Hepatic stellate cell (primary cell): ENCODE data around the gene C14orf132.
"Not testable (repeated sequence)": the region's sequence is repeated elsewhere in the genome, so short reads cannot be mapped to it uniquely, and the experiment has no call there.

Experiments used
- DNase-seq: peaks from one replicate; pipeline ENCODE4 v3.0.0; 2011; ENCODE audit warnings: low spot score

C14orf132 gene

DNA sequence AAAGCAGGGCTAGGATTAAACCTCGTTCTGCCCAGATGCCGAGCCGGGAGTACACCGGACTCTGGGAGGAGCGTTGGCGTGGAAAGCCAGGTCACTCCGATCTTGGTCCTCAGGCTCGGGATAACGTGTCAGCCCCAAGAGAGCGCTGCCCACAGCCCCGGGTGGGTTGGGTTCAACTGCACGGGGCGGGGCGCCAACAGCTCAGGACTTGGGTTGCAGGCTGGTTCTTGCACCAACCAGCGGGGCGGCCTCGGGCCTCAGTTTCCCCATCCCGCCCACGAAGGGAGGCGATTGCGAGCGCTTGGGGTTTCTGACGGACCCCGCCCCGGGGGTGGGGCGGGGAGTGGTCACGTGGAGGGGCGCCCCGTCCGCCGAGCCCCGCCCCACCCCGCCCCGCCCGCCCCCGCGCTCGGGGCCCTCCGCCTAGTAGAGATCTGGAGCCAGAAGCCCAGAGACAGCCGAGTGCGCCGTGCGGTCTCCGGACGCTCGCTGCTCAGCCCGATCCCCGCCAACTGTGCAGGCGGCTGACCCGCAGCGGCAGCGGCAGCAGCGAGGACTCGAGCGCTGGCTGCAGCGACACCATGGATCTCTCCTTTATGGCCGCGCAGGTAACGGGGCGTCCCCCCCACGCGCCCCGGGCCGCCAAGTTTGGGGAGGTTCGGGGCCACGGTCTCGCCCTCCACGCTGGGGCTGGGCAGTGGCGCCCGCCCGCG is at the start of gene C14orf132:
TSS of gene C14orf132 (plus strand) at position 443 of the 713 bp plus-strand sequence. CDS start at position 582, 139 bp downstream.
- peak; percentile 76 for DNase-seq

- peak; percentile 25 for DNase-seq
These were observed 45.2 kb upstream of the C14orf132 start for GRCh38 chr14:95993768-95994592.

DNA sequence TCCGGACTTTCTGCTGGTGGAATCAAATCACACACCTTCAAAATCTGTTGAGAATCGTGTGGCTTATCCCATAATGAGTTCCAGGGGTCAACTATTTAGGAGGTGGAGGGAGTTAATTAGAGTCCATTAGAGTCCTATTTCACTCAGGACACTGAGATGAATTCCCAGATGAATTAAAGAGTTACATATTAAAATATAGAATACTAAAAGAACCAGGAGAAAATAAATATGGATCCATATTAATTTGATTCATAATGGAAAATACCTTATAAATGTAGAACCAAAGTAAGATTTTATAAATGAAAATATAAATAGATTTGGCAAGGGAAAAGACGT is 44.6 kb upstream of the C14orf132 start:
- no peak for DNase-seq

GRCh38 chr14:95998656-95999055 is 40.5 kb upstream of the C14orf132 start:
- DNase-seq, result peak; percentile 21

DNA sequence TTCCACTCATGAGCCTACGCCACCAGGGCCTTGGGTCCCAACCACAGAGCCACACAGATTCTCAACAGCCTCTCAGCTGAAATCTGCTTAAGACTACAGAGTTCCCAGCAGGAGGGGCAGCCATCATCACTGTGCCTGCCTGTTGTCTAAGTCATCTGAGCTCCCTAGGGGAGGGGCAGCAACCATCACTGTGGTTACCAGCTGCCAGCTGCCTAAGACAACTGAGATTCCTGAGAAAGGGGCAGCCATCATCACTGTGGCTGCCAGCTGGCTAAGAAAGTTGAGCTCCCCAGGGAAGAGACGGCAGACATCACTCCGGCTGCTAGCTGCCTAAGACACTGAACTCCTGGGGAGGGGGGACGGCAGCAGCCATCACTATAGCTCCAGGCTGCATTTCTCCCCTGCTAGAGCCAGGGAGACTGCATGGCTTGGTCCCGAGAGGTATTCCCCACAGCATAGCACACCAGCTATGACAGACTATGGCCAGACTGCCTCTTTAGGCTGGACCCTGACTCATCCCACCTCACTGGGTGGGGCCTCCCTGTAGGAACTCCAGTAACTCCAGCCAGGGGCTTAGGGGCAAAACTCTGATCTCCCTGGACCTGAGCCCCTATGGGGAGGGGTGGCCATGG is 37.2 kb upstream of the C14orf132 start:
- DNase-seq, result peak; percentile 16

GRCh38 chr14:96002498-96002884 is 36.7 kb upstream of the C14orf132 start:
- no peak for DNase-seq

DNA sequence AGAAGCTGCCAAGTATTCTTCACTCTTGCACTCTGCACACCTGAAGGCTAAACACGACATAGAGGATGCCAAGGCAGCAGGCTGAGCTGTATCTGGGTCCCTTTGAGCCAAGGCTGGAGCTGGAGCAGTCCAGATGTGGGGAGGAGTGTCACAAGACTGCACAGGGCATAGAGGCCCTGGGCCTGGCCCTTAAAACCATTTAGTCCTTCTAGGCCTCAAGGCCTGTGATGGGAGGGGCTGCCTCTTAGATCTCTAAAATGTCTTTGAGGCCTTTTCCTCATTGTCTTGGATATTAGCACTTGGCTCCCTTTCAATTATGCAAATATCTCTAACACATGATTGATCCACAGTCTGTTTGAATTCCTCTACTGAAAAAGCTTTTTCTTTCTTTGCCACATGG is 28.0 kb upstream of the C14orf132 start:
- DNase-seq, result no peak

DNA sequence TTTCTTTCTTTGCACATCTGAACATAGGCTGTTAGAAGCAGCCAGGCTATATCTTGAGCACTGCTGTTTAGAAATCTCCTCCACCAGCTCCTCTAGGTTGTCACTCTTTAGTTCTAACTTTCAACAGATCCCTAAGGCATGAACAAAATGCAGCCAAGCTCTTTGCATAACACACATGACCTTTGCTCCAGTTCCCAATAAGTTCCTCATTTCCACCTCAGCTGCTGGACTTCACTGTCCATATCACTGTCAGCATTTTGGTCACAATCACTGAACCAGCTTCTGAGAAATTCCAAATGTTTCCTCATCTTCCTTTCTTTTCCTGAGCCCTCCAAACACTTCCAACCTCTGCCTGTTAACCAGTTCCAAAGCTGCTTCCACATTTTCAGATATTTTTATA is 27.6 kb upstream of the C14orf132 start:
- no peak for DNase-seq

GRCh38 chr14:96012757-96013156 is 26.4 kb upstream of the C14orf132 start:
- DNase-seq, result not testable (repeated sequence)

DNA sequence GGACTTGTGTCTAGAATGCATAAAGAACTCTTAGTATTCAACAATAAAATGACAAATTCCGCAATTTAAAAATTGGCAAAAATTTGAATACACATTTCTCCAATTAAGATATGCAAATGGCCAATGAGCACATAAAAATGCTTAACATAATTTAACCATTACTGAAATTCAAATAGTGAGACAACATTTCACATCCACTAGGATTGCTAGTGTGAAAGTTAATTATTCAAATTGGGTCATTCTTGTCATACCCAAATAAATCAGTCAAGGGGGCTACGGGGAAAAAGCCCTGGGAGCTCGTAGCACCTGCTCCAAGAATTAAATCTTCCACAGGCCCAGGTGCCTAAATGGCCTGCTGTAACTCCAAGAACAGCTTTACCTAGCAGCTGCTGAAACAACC is 25.0 kb upstream of the C14orf132 start:
- DNase-seq, result no peak

DNA sequence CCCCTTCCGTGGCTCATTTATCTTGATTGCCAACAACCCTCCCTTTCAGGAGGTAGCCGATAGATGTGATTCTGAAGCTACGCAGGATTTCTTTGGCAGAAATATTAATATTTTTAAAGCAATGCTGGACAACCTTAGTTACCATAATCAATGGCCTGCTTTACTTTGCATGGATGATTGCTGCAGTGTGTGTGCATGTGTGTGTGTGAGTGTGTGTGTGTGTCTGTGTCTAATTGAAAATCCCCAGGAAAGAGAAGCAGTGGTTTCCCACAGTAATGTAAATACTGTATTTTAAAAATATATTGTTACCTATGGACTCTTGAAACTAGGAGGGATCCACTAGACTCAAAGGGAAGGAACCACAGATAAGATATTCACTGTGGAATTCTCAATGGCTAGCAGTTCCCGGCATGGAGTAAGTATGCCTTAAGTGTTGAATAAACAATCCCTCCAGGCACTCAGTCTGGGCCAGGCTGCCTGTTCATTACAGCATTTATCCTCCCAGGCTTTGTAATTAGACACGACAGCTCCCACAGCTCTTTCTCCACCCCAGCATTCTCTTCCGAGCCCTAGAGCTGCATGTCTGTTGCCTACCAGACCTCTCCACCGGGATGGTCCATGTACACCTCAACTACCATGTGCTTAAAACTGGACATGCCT is 22.5 kb upstream of the C14orf132 start:
- DNase-seq, result no peak

DNA sequence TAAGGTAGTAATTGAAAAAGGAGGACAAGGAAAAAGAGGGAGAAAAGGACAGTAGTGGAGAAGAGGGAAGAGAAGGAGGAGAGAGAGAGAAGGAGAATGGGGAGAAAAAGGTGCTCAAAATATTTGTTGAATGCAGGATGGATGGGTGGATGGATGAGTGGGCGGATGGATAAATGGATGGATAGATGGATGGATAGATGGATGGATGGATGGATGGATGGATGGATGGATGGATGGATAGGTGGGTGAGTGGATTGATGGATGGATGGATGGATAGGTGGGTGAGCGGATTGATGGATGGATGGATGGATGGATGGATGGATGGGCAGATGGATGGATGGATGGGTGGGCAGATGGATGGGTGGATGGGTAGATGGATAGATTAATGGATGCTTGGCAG is 21.3 kb upstream of the C14orf132 start:
- DNase-seq, result no peak

- no peak for DNase-seq
These were observed 11.5 kb upstream of the C14orf132 start for GRCh38 chr14:96027431-96028355.

DNA sequence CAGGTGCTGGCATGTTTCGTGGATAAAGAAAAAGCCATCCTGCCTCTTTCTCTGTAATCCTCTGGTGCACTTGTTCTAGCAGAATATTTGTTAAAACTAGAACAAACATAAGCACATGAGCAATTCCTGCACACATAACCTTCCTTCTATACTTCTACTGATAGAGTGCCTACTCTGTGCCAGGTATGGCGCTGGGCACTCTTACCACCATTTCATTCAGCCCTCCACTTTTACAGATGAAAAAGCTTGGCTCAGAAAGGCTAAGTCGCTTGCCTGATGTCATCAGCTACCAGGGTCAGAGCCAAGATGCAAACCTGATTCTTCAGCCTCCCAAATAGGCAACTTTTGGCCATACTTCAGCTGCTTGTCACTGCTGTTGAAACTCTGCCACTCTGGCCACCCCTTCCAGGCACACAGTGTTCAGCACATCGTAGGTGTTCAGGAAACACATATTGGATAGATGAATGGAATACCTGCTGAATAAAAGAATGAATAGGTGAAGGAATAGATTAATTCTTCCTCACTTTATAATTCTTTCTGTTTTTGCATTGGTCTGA is 10.0 kb upstream of the C14orf132 start:
- no peak for DNase-seq

GRCh38 chr14:96030108-96030760 is 8.9 kb upstream of the C14orf132 start:
- no peak for DNase-seq

DNA sequence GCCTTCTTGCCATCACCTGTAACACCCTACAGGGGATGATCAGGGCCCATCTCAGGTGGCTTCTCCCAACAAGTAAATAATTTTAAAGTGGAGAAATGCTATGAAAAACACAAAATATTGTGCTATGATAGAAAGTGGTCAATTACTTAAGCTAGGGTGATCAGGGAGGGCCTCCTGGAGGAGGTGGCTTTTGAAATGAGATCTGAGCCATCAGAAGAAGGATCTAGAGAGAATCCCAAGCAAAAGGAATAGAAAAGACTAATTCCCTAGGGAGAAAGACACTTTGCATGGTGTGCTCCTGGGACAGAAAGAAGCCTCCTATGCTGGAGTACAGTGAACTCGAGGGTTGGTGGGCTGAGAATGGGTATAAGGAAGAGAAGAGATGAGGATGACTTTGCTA is 7.5 kb upstream of the C14orf132 start:
- no peak for DNase-seq

DNA sequence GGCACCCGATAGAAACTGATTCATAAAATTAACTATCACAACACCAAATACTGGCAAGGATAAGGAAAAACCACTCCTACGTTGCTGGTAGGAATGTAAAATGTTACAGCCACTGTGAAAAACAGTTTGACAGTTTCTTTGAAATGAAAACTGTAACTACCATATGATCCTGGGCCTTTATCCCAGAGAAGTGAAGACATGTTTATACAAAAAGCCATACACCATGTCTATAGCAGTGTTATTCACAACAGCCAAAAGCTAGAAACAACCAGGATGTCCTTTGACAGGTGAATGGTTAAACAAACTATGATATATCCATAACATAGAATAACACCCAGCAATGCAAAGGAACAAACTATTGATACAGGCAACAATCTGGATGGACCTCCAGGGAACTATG is 3.7 kb upstream of the C14orf132 start:
- DNase-seq, result no peak

GRCh38 chr14:96037891-96038557 is 1.1 kb upstream of the C14orf132 start:
- DNase-seq, result peak; percentile 40

DNA sequence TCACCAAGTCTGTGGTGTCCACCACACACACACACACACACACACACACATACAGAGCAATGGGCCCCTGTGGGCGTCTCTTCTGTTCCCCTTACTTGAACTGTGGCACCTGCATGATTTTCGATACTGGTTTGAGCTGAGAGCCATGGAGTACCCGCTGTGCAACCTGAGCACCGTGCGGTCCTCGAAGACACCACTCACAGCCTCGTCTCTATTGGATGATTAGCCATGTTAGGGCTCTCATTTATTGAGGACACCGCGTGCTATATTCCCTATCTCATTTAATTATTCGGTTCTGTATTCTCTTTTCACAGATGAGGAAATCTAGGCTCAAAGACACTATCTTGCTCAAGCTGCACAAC is 623 bp upstream of the C14orf132 start:
- no peak for DNase-seq
